ENCODE data around the gene GPR137C. TPM values are rescaled to one million over a fixed set of nuclear protein-coding genes. Genes with fewer than 3 reads are reported as not detected.
"Not testable (repeated sequence)": the region's sequence is repeated elsewhere in the genome, so short reads cannot be mapped to it uniquely, and the experiment has no call there.

Gene GPR137C
- total and polyA plus RNA-seq, 2 of the 13 experiments (the other 11 are each of a cell fraction or from before 2014, with no cell fraction given) = 0.34 to 0.51 TPM

DNA sequence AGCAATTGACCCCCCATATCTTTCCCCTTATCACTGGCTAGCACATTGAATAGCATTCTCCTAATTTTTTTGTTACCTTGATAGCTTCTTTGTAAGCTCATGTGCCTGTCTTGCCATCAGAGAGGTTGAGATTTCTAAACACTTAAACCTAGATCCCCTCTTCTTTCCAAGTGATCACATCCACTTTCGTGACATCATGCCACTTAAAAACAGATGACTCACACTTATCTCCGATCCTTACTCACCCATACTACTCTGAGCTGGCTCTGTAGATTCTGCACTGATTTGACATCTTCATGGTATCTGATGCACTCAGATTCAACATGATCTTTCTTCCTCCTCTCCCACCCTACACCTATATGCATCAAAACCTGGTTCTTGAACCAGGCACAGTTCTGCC, 10.5 kb downstream of the GPR137C start:
- Histone ChIP-seq H4K20me1 (ENCODE audit: insufficient read depth, low read length) (no peaks in the 10 kb centered on the region), H3K79me2 (ENCODE audit: insufficient read depth, low read length) (no peaks in the 10 kb centered on the region), H3K4me3 (replicated peaks in 1 of 3; ENCODE audit: insufficient read depth in 1 of 3, low read depth in 2 of 3, low read length in 3 of 3) (no peak overlapping the region), H3K36me3 (replicated peaks in 1 of 2; ENCODE audit: control insufficient read depth in 1 of 2, insufficient read depth in 2 of 2, low read length in 2 of 2) (no peaks in the 10 kb centered on the region; a peak in 1 of 5 replicates), H3K9me3 (ENCODE audit: low read length) (peaks cover 4% of the 10 kb centered on the region; the same call in 1 of the 2 replicates), H3K4me1 (ENCODE audit: insufficient read depth, low read length) (no peaks in the 10 kb centered on the region), H3K27ac (ENCODE audit: extremely low read length, insufficient read depth, low read length) (no peak overlapping the region), H3K27me3 (ENCODE audit: control insufficient read depth in 1 of 2, insufficient read depth in 2 of 2, low read length in 2 of 2) (no peaks in the 10 kb centered on the region), H2AFZ (ENCODE audit: low read length) (no peak overlapping the region), H3K9ac (ENCODE audit: insufficient read depth, low read depth, low read length) (no peak overlapping the region), H3K4me2 (ENCODE audit: low read depth, low read length) (no peak overlapping the region)
- no peak for DNase-seq (ENCODE audit: low spot score)
- CTCF ChIA-PET (ENCODE audit: low intra/inter-chr PET ratio, low total read pairs) = no interaction called here
- no peak for ATAC-seq
- 75% methylated on average over 2 of the region's 2 CpGs for WGBS (ENCODE audit: low lambda C conversion rate)
- BruUV-seq (replicated peaks) = no TSS peak
- POLR2A ChIA-PET = no interaction called here
- intact Hi-C loops (cut with micrococcal nuclease; ENCODE audit: unreplicated experiment) = no loop called here
- no peak for FAIRE-seq
- TF ChIP-seq ATF7 (IDR thresholded peaks at IDR 0.05) = peak; percentile 25; the same call in 1 of the 2 replicates
- no peak for TF ChIP-seq ATF7 (CRISPR knock-in tag; IDR thresholded peaks at IDR 0.05)
- peak; percentile 64 for TF ChIP-seq CREB1 (IDR thresholded peaks at IDR 0.05)
- no peak for TF ChIP-seq CREB1 (CRISPR knock-in tag; IDR thresholded peaks at IDR 0.05)
- TF ChIP-seq ZBTB8A (CRISPR knock-in tag; IDR thresholded peaks at IDR 0.05; ENCODE audit: borderline replicate concordance, low read depth) = no peak
- in situ Hi-C loops (cut with HindIII; ENCODE audit: extremely low pct_ligation_motif_present, low pct_unique_long_range_greater_than_20kb) = no loop called here

DNA sequence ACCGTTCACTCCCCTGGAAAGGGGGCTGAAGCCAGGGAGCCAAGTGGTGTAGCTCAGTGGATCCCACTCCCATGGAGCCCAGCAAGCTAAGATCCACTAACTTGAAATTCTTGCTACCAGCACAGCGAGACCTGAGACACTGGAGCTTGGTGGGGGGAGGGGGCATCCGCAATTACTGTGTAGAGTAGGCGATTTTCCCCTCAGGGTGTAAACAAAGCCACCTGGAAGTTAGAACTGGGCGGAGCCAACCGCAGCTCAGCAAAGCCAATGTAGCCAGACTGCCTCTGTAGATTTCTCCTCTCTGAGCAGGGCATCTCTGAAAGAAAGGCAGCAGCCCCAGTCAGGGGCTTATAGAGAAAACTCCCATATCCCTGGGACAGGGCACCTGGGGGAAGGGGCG, 15.8 kb downstream of the GPR137C start:
- H3K9me3 ChIP-seq (ENCODE audit: low read length) = peaks cover 16% of the 10 kb centered on the region
- H3K27ac ChIP-seq (ENCODE audit: extremely low read length, insufficient read depth, low read length); H3K27me3 ChIP-seq (ENCODE audit: control insufficient read depth in 1 of 2, insufficient read depth in 2 of 2, low read length in 2 of 2); BruUV-seq (replicated peaks); H2AFZ ChIP-seq (ENCODE audit: low read length); H3K4me1 ChIP-seq (ENCODE audit: insufficient read depth, low read length); in situ Hi-C loops (cut with HindIII; ENCODE audit: extremely low pct_ligation_motif_present, low pct_unique_long_range_greater_than_20kb); CTCF ChIA-PET (ENCODE audit: low intra/inter-chr PET ratio, low total read pairs); H3K4me3 ChIP-seq (replicated peaks in 1 of 3; ENCODE audit: insufficient read depth in 1 of 3, low read depth in 2 of 3, low read length in 3 of 3); H3K9ac ChIP-seq (ENCODE audit: insufficient read depth, low read depth, low read length); H4K20me1 ChIP-seq (ENCODE audit: insufficient read depth, low read length); DNase-seq (ENCODE audit: low spot score); H3K4me2 ChIP-seq (ENCODE audit: low read depth, low read length); FAIRE-seq; H3K79me2 ChIP-seq (ENCODE audit: insufficient read depth, low read length); ATAC-seq; intact Hi-C loops (cut with micrococcal nuclease; ENCODE audit: unreplicated experiment); POLR2A ChIA-PET; H3K36me3 ChIP-seq (replicated peaks in 1 of 2; ENCODE audit: control insufficient read depth in 1 of 2, insufficient read depth in 2 of 2, low read length in 2 of 2): not testable (repeated sequence)
- WGBS (ENCODE audit: low lambda C conversion rate) = 77% methylated on average over 6 of the region's 7 CpGs

Measured in HepG2 (cell line).